ENCODE results near the gene CLSTN2. TPM values are rescaled to one million over a fixed set of nuclear protein-coding genes. Genes with fewer than 3 reads are reported as not detected.

Gene CLSTN2
- total RNA-seq, 1 donor from 2014 or later: 143 TPM

DNA sequence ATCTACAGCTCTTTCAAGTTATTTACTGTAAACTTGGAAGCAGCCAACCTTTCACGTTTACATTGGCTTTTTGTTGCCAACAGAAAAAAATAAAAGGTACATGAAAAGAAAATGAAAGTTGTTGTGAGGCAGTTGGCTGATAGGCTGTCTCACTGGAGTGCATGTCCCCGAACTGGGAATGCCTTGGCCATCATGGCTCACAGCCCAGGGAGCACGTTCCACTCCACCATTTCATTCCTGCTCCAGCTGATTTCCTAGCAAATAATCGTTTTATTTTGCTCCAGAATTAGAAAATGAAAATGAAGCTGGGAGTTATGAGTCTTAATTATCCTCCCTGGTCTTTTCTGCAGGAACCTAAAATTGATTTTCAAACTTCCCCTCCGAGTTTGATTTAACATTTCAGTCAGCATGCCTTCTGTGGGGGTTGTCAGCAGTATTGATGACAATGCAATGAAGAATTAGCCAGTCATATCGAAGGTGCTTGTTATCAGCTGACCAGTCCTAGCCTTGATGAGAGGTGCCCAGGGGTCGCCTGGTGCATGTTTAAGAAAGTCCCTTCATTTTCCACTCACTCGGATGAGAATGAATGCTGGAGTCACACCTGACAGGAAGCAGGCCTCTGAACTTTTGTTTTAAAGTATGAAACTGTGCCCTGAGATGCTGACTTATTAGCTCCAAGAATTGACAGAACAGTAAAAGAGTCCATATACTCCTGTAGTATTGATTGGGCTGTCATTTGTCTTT is 449.2 kb downstream of the CLSTN2 start:
- Mint-ChIP-seq H3K27ac (ENCODE audit: unreplicated experiment) (no peak overlapping the region), H3K27me3 (ENCODE audit: unreplicated experiment) (no peaks in the 10 kb centered on the region), H3K36me3 (ENCODE audit: unreplicated experiment) (no peaks in the 10 kb centered on the region), H3K4me1 (ENCODE audit: unreplicated experiment) (peaks cover 7% of the 10 kb centered on the region), H3K4me3 (ENCODE audit: unreplicated experiment) (no peak overlapping the region), H3K9me3 (ENCODE audit: unreplicated experiment) (no peaks in the 10 kb centered on the region)
- no peak for DNase-seq (ENCODE audit: extremely low spot score, unreplicated experiment)
- TF ChIP-seq, protein P1, sequence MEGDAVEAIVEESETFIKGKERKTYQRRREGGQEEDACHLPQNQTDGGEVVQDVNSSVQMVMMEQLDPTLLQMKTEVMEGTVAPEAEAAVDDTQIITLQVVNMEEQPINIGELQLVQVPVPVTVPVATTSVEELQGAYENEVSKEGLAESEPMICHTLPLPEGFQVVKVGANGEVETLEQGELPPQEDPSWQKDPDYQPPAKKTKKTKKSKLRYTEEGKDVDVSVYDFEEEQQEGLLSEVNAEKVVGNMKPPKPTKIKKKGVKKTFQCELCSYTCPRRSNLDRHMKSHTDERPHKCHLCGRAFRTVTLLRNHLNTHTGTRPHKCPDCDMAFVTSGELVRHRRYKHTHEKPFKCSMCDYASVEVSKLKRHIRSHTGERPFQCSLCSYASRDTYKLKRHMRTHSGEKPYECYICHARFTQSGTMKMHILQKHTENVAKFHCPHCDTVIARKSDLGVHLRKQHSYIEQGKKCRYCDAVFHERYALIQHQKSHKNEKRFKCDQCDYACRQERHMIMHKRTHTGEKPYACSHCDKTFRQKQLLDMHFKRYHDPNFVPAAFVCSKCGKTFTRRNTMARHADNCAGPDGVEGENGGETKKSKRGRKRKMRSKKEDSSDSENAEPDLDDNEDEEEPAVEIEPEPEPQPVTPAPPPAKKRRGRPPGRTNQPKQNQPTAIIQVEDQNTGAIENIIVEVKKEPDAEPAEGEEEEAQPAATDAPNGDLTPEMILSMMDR (IDR thresholded peaks at IDR 0.05): no peak

DNA sequence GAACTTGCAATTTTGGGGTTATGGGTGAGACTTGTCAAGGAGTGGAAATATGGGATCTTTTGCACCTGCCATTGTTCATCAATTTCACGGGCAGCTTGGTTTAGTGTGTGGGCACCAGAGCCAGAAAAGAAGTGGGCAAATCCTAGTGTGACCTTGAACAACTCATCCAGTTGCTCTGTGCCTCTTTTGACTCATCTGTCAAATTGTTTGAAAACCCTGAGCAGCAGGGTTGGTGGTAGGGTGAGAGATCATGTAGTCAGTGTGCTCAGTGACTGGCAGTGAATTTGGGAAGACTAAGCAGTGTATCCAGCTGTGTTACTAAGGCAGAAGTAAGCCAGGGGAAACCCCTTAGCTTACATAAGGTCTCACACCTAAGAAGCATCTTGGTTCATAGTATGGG is 449.9 kb downstream of the CLSTN2 start:
- TF ChIP-seq, protein P1 (IDR thresholded peaks at IDR 0.05): no peak
- Mint-ChIP-seq H3K9me3 (ENCODE audit: unreplicated experiment) (no peaks in the 10 kb centered on the region), H3K36me3 (ENCODE audit: unreplicated experiment) (no peaks in the 10 kb centered on the region), H3K27ac (ENCODE audit: unreplicated experiment) (no peak overlapping the region), H3K4me1 (ENCODE audit: unreplicated experiment) (peaks cover 7% of the 10 kb centered on the region), H3K4me3 (ENCODE audit: unreplicated experiment) (no peak overlapping the region), H3K27me3 (ENCODE audit: unreplicated experiment) (no peaks in the 10 kb centered on the region)
- DNase-seq (ENCODE audit: extremely low spot score, unreplicated experiment): no peak

DNA sequence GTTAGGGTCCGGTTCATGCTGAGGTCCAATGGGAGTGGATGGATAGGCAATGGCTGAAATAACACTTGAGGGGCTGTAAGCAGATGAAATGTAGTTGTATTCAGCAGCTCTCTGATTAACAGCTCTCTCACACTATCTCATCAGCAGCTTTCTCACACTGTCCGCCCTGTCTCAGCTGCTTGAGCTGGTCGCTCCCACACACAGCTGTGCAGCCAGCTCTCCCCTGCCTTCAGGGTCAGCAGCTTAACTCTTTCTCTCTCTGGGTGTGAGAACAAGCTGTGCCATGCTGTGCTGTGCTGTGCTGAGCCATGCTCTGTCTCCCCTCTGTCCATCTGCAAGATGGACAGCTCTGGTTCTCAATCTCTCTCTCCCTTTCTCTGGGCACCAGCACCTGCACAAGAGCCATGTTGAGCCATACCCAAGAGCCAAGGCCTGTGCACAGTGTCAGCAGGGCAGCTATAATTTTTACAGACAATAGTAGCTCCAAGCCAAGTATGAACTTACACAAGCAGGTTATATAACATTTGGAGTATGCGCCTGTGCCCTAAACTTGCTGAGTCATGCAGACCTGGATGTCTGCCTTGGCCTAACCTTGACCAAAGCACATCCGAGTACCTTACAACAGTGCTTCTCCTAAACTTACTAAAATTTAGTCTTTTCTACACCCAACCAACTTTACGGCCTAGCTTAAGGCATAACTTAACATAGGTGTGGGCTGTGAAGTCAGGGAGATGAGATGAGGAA is 451.5 kb downstream of the CLSTN2 start:
- Mint-ChIP-seq H3K36me3 (ENCODE audit: unreplicated experiment) (no peaks in the 10 kb centered on the region), H3K27ac (ENCODE audit: unreplicated experiment) (no peak overlapping the region), H3K4me1 (ENCODE audit: unreplicated experiment) (peaks cover 13% of the 10 kb centered on the region), H3K4me3 (ENCODE audit: unreplicated experiment) (no peak overlapping the region), H3K9me3 (ENCODE audit: unreplicated experiment) (peaks cover 3% of the 10 kb centered on the region), H3K27me3 (ENCODE audit: unreplicated experiment) (no peaks in the 10 kb centered on the region)
- DNase-seq (ENCODE audit: extremely low spot score, unreplicated experiment): no peak
- TF ChIP-seq, protein P1 (IDR thresholded peaks at IDR 0.05): no peak

DNA sequence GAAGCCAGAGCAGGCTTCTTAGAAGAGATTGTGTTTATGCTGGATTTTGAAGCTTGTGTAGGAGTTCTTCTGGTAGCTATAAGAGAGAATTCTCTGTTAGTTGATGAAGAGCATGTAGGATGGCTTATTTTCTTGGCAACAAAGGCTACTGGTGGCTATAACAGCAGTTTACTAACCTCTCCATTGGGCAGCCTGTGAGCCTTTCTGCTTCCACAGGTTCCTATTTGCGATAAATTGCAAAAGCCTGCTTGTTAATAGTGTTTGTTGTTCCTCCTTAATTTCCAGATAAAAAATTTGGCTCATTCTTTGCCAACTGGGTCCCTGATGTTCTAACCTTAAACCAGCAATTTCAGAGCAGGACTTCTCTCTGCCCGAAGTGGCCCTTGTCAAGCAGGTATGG is 452.3 kb downstream of the CLSTN2 start:
- Mint-ChIP-seq H3K27me3 (ENCODE audit: unreplicated experiment) (no peaks in the 10 kb centered on the region), H3K27ac (ENCODE audit: unreplicated experiment) (no peak overlapping the region), H3K9me3 (ENCODE audit: unreplicated experiment) (peaks cover 3% of the 10 kb centered on the region), H3K4me1 (ENCODE audit: unreplicated experiment) (peaks cover 13% of the 10 kb centered on the region), H3K4me3 (ENCODE audit: unreplicated experiment) (no peak overlapping the region), H3K36me3 (ENCODE audit: unreplicated experiment) (no peaks in the 10 kb centered on the region)
- no peak for DNase-seq (ENCODE audit: extremely low spot score, unreplicated experiment)
- TF ChIP-seq, protein P1 (IDR thresholded peaks at IDR 0.05): no peak

DNA sequence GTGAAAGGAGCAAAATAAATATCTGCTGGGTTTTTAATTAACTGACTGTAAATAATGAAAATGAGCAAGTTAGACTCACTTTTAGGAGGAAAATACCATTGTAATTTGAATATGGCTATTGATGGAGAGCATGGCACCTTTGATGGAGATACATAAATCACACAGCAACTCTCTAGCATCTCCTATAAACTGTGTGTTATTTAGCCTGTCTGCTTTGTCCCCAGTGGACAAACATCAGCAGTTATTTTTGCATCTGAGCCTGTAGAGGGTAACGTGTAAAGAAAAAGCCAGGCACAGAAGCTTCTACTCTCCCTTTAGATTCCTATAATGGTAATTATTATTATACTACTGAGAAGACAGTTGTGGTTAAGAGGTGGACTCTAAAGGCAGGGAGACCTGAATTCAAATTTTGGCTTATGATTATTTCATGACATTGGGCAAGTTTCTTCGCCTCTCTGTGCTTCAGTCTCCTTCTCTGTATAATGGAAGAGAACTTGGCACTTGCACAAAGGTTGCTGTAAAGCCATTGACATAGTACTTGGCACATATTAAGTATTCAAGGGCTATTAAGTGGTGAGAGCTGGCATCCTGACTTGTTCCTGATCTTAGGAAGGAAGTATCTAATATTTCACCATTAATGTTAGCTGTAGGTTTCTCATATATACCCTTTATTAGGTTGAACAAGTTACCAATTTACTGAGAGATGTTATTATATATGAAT is 453.4 kb downstream of the CLSTN2 start:
- no peak overlapping the region for H3K27ac Mint-ChIP-seq (ENCODE audit: unreplicated experiment)
- no peaks in the 10 kb centered on the region for H3K27me3 Mint-ChIP-seq (ENCODE audit: unreplicated experiment)
- H3K36me3 Mint-ChIP-seq (ENCODE audit: unreplicated experiment): no peaks in the 10 kb centered on the region
- TF ChIP-seq, protein P1 (IDR thresholded peaks at IDR 0.05): no peak
- peaks cover 3% of the 10 kb centered on the region for H3K9me3 Mint-ChIP-seq (ENCODE audit: unreplicated experiment)
- no peak for DNase-seq (ENCODE audit: extremely low spot score, unreplicated experiment)
- H3K4me3 Mint-ChIP-seq (ENCODE audit: unreplicated experiment): no peak overlapping the region
- peaks cover 13% of the 10 kb centered on the region for H3K4me1 Mint-ChIP-seq (ENCODE audit: unreplicated experiment)

All from osteocyte (in vitro differentiated cells).